ENCODE measurements around the gene RPS6KA2. TPM values are rescaled to one million over a fixed set of nuclear protein-coding genes. Genes with fewer than 3 reads are reported as not detected.

RPS6KA2 gene
- total RNA-seq, 1 experiment from 2014 or later: 18.5 TPM

GRCh38 chr6:166671434-166672081 is 44.5 kb upstream of the RPS6KA2 start:
- CTCF ChIA-PET: no interaction called here
- no peak overlapping the region for H3K4me2 ChIP-seq

GRCh38 chr6:166670894-166671293 is 43.8 kb upstream of the RPS6KA2 start:
- no peak overlapping the region for H2AFZ ChIP-seq
- H3K9me2 ChIP-seq (ENCODE audit: insufficient read depth): no peaks in the 10 kb centered on the region
- no TSS peak for BruUV-seq (replicated peaks)
- H3K4me2 ChIP-seq: no peak overlapping the region
- intact Hi-C loops (cut with micrococcal nuclease; ENCODE audit: unreplicated experiment): no loop called here
- no peaks in the 10 kb centered on the region for H3F3A ChIP-seq (ENCODE audit: insufficient read depth, low read depth)
- CTCF ChIA-PET: no interaction called here
- no peak for TF ChIP-seq EZH2 (IDR thresholded peaks at IDR 0.05; ENCODE audit: low read depth)
- TF ChIP-seq CTCF (conservative IDR thresholded peaks at IDR 0.05): no peak
- peaks cover 8% of the 10 kb centered on the region for H3K4me1 ChIP-seq (replicated peaks; ENCODE audit: insufficient read depth)
- H3K27me3 ChIP-seq (ENCODE audit: insufficient read depth, low read depth): peaks cover 3% of the 10 kb centered on the region; the same call in 1 of the 2 replicates
- H3K9me3 ChIP-seq (ENCODE audit: insufficient read depth, low read depth): no peaks in the 10 kb centered on the region
- H3K36me3 ChIP-seq (ENCODE audit: low read depth): no peaks in the 10 kb centered on the region
- no peaks in the 10 kb centered on the region for H4K20me1 ChIP-seq (ENCODE audit: insufficient read depth)
- no peak overlapping the region for H3K27ac ChIP-seq
- POLR2A ChIA-PET (ENCODE audit: unreplicated experiment): no interaction called here
- H3K79me2 ChIP-seq (ENCODE audit: low read depth): no peaks in the 10 kb centered on the region
- no peak overlapping the region for H3K4me3 ChIP-seq
- DNase-seq: no peak

More at GRCh38 chr6:166671434-166672081, 44.5 kb upstream of the RPS6KA2 start:
- H3K27ac ChIP-seq: no peak overlapping the region
- H3F3A ChIP-seq (ENCODE audit: insufficient read depth, low read depth): peaks cover 3% of the 10 kb centered on the region; the same call in 1 of the 2 replicates
- TF ChIP-seq EZH2 (IDR thresholded peaks at IDR 0.05; ENCODE audit: low read depth) (no peak), CTCF (conservative IDR thresholded peaks at IDR 0.05) (no peak)
- DNase-seq: no peak
- intact Hi-C loops (cut with micrococcal nuclease; ENCODE audit: unreplicated experiment): no loop called here
- H2AFZ ChIP-seq: no peak overlapping the region
- no TSS peak for BruUV-seq (replicated peaks)
- no peaks in the 10 kb centered on the region for H3K36me3 ChIP-seq (ENCODE audit: low read depth)
- peaks cover 15% of the 10 kb centered on the region for H3K4me1 ChIP-seq (replicated peaks; ENCODE audit: insufficient read depth)
- H3K27me3 ChIP-seq (ENCODE audit: insufficient read depth, low read depth): peaks cover 3% of the 10 kb centered on the region; the same call in 1 of the 2 replicates
- H3K9me3 ChIP-seq (ENCODE audit: insufficient read depth, low read depth): no peaks in the 10 kb centered on the region
- POLR2A ChIA-PET (ENCODE audit: unreplicated experiment): no interaction called here
- no peak overlapping the region for H3K4me3 ChIP-seq
- no peaks in the 10 kb centered on the region for H3K79me2 ChIP-seq (ENCODE audit: low read depth)
- H3K9me2 ChIP-seq (ENCODE audit: insufficient read depth): no peaks in the 10 kb centered on the region
- H4K20me1 ChIP-seq (ENCODE audit: insufficient read depth): no peaks in the 10 kb centered on the region

GRCh38 chr6:166670013-166670412 is 43.0 kb upstream of the RPS6KA2 start:
- H3K9me3 ChIP-seq (ENCODE audit: insufficient read depth, low read depth): no peaks in the 10 kb centered on the region
- H3F3A ChIP-seq (ENCODE audit: insufficient read depth, low read depth): no peaks in the 10 kb centered on the region
- no peaks in the 10 kb centered on the region for H3K79me2 ChIP-seq (ENCODE audit: low read depth)
- peaks cover 2% of the 10 kb centered on the region; the same call in 1 of the 2 replicates for H3K4me1 ChIP-seq (replicated peaks; ENCODE audit: insufficient read depth)
- TF ChIP-seq CTCF (conservative IDR thresholded peaks at IDR 0.05) (no peak), EZH2 (IDR thresholded peaks at IDR 0.05; ENCODE audit: low read depth) (no peak)
- H3K27ac ChIP-seq: no peak overlapping the region
- no TSS peak for BruUV-seq (replicated peaks)
- POLR2A ChIA-PET (ENCODE audit: unreplicated experiment): no interaction called here
- CTCF ChIA-PET: no interaction called here
- no peak overlapping the region for H3K4me2 ChIP-seq
- H3K9me2 ChIP-seq (ENCODE audit: insufficient read depth): no peaks in the 10 kb centered on the region
- H3K27me3 ChIP-seq (ENCODE audit: insufficient read depth, low read depth): peaks cover 3% of the 10 kb centered on the region; the same call in 1 of the 2 replicates
- intact Hi-C loops (cut with micrococcal nuclease; ENCODE audit: unreplicated experiment): no loop called here
- H3K36me3 ChIP-seq (ENCODE audit: low read depth): no peaks in the 10 kb centered on the region
- H2AFZ ChIP-seq: no peak overlapping the region
- H3K4me3 ChIP-seq: no peak overlapping the region
- H4K20me1 ChIP-seq (ENCODE audit: insufficient read depth): no peaks in the 10 kb centered on the region
- DNase-seq: no peak
